GM10847 (cell line): Measurements from ENCODE around the gene ODF2.

Experiments used
- POLR2A ChIP-seq: IDR thresholded peaks from 2 replicates; pipeline ENCODE4 v1.6.1; 2011; ENCODE audit not compliant: insufficient read length; ENCODE audit errors: extremely low read depth

The ODF2 gene

GRCh38 chr9:128550226-128550625, 94.4 kb downstream of the ODF2 start:
- TF ChIP-seq POLR2A = no peak
